ENCODE measurements around the gene ALDH5A1. TPM values are rescaled to one million over a fixed set of nuclear protein-coding genes. Genes with fewer than 3 reads are reported as not detected.

ALDH5A1 gene
- total and polyA plus RNA-seq, 7 donors, result 2.4 to 5.0 (median 2.8) TPM

DNA sequence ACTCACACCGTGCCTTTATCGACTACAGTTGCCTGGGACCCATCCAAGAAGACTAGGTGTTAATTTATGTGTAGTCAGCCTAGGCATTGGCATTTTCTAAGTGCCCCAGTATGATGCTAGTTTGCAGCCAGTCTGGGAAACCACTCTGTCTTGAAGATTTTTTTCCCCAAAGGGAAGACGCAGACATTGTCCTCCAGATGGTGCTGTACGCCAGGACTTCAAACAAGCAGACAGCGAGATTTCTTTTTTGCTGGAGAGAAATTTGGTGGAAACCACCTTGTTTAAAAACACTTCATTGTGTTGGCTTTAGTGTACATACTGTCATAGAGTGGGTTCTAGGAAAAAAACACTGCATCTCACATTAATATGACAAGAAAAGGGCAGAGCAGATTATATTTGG, 30.0 kb downstream of the ALDH5A1 start:
- intact Hi-C loops (cut with DNase I), result loop anchor here (5.0 kb wide), 1 partner anchor 93 kb away; no protein-coding TSS in a partner anchor

DNA sequence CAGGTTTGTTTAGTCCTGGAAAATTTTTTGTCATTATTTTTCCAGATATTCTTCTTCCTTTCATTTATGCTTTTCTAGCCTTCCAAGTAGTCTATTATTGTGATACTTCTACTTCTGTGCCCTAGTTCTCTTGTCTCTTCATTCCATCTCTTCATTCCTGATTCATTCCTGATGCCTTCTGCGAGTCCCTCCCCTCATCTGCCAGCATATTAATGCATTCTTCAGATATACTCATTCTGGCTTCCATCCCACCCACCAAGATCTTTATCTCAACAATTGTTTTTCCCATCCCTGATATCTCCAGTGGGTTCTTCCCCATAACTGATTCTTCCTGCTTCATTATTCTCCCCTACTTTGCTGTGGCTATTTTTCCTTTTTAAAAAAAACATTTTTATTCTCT, 35.2 kb downstream of the ALDH5A1 start:
- TF ChIP-seq, protein P1, sequence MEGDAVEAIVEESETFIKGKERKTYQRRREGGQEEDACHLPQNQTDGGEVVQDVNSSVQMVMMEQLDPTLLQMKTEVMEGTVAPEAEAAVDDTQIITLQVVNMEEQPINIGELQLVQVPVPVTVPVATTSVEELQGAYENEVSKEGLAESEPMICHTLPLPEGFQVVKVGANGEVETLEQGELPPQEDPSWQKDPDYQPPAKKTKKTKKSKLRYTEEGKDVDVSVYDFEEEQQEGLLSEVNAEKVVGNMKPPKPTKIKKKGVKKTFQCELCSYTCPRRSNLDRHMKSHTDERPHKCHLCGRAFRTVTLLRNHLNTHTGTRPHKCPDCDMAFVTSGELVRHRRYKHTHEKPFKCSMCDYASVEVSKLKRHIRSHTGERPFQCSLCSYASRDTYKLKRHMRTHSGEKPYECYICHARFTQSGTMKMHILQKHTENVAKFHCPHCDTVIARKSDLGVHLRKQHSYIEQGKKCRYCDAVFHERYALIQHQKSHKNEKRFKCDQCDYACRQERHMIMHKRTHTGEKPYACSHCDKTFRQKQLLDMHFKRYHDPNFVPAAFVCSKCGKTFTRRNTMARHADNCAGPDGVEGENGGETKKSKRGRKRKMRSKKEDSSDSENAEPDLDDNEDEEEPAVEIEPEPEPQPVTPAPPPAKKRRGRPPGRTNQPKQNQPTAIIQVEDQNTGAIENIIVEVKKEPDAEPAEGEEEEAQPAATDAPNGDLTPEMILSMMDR (IDR thresholded peaks at IDR 0.05), result no peak
- TF ChIP-seq POLR2AphosphoS5 (IDR thresholded peaks at IDR 0.05) (no peak), POLR2A (IDR thresholded peaks at IDR 0.05) (no peak), EP300 (IDR thresholded peaks at IDR 0.05) (no peak)
- Histone ChIP-seq H3K27ac (no peak overlapping the region), H3K4me1 (no peaks in the 10 kb centered on the region), H3K27me3 (no peaks in the 10 kb centered on the region), H3K4me3 (no peak overlapping the region), H3K9me3 (no peaks in the 10 kb centered on the region), H3K36me3 (peaks cover 4 to 42% (median 14%) of the 10 kb centered on the region in 4 donors)
- no peak for DNase-seq
- 89 to 91% methylated on average over 1 of the region's 1 CpG for WGBS, 2 donors
- intact Hi-C loops (cut with DNase I), result no loop called here

More for the DNA sequence above, 30.0 kb downstream of the ALDH5A1 start:
- WGBS, 2 donors, result 63% methylated on average over 5 of the region's 5 CpGs
- Histone ChIP-seq H3K27ac (no peak overlapping the region), H3K4me1 (no peaks in the 10 kb centered on the region), H3K4me3 (no peak overlapping the region), H3K9me3 (no peaks in the 10 kb centered on the region), H3K27me3 (no peaks in the 10 kb centered on the region), H3K36me3 (peaks cover 0 to 7% (median 0%) of the 10 kb centered on the region in 4 donors)
- no peak for DNase-seq
- TF ChIP-seq, protein P1 (IDR thresholded peaks at IDR 0.05), result no peak
- no peak for TF ChIP-seq POLR2A (IDR thresholded peaks at IDR 0.05)
- no peak for TF ChIP-seq POLR2AphosphoS5 (IDR thresholded peaks at IDR 0.05)
- no peak for TF ChIP-seq EP300 (IDR thresholded peaks at IDR 0.05)

DNA sequence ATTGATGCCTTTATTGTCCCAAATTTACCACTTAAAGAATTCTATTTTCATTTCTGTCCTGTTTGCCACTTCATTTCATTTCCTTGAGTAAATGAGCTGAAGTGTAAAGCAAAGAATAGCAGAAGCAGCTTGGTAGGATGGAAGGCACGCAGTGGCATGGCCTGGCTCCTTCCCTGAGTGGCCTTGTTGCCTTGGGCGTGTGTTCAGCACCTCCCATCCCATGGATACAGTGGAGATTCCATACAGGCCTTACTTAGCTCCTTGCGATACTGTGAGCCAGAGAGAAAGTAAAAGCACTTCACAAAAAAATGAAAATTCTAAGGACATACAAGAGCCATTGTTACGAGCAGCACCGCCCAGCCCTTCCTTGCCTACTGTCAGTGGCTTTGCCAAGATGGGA, 39.6 kb downstream of the ALDH5A1 start:
- Histone ChIP-seq H3K27me3 (no peaks in the 10 kb centered on the region), H3K36me3 (peaks cover 4 to 50% (median 16%) of the 10 kb centered on the region in 4 donors), H3K4me3 (no peak overlapping the region), H3K27ac (no peak overlapping the region), H3K9me3 (no peaks in the 10 kb centered on the region), H3K4me1 (no peaks in the 10 kb centered on the region)
- no peak for TF ChIP-seq POLR2A (IDR thresholded peaks at IDR 0.05)
- no peak for TF ChIP-seq EP300 (IDR thresholded peaks at IDR 0.05)
- no peak for TF ChIP-seq POLR2AphosphoS5 (IDR thresholded peaks at IDR 0.05)
- TF ChIP-seq, protein P1 (IDR thresholded peaks at IDR 0.05), result no peak
- intact Hi-C loops (cut with DNase I), result no loop called here
- WGBS, 2 donors, result 96 to 97% methylated on average over 5 of the region's 5 CpGs
- no peak for DNase-seq

DNA sequence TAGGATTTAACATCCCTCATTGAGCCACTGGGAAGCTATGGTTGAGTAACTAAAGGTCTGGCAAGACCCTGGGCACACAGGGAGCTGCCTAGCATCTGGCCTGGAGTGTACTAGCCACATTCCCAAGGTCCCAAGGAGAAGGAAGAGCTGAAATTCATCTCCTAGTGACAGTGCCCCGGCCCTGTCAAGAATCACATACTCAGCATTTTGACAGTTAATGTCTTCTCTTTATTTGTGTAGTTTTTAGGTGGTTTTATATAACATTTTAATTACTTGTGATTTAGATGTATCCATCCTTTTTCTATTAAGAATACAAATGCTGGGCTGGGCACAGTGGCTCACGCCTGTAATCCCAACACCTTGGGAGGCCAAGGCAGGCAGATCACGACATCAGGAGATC, 40.4 kb downstream of the ALDH5A1 start:
- H3K9me3 ChIP-seq, result no peaks in the 10 kb centered on the region
- no peak for DNase-seq
- H3K36me3 ChIP-seq, result peaks cover 4 to 47% (median 16%) of the 10 kb centered on the region in 4 donors
- H3K27me3 ChIP-seq, result no peaks in the 10 kb centered on the region
- TF ChIP-seq, protein P1 (IDR thresholded peaks at IDR 0.05), result no peak
- TF ChIP-seq EP300 (IDR thresholded peaks at IDR 0.05), result no peak
- TF ChIP-seq POLR2A (IDR thresholded peaks at IDR 0.05), result no peak
- H3K27ac ChIP-seq, result no peak overlapping the region
- intact Hi-C loops (cut with DNase I), result no loop called here
- H3K4me1 ChIP-seq, result no peaks in the 10 kb centered on the region
- no peak overlapping the region for H3K4me3 ChIP-seq
- 77 to 81% methylated on average over 3 of the region's 3 CpGs for WGBS, 2 donors

DNA sequence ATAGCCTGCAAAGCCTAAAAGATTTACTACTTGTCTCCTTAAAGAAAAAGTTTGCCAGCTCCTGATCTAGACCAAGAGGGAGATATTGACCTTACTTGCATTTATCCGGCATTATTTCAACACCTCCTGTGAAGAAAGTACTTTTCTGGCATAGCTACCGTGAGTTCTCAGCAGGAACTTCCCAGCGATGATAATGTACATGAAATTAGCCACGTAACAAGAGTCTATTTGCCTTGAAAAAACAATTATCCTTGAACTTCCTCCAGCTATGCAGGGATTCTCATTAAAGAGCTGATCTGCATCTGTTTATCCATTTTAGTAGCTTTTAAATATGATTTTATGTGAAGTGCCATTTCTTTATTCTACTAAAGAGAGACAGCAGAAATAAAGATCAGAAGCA, 41.7 kb downstream of the ALDH5A1 start:
- intact Hi-C loops (cut with DNase I), result no loop called here

More for the DNA sequence above, 41.7 kb downstream of the ALDH5A1 start:
- Histone ChIP-seq H3K4me1 (no peaks in the 10 kb centered on the region), H3K27me3 (no peaks in the 10 kb centered on the region), H3K4me3 (no peak overlapping the region), H3K36me3 (peaks cover 4 to 40% (median 16%) of the 10 kb centered on the region in 4 donors), H3K9me3 (no peaks in the 10 kb centered on the region), H3K27ac (no peak overlapping the region)
- TF ChIP-seq EP300 (IDR thresholded peaks at IDR 0.05) (no peak), POLR2A (IDR thresholded peaks at IDR 0.05) (no peak), POLR2AphosphoS5 (IDR thresholded peaks at IDR 0.05) (no peak)
- TF ChIP-seq, protein P1 (IDR thresholded peaks at IDR 0.05), result no peak
- no peak for DNase-seq
- 57 to 80% methylated on average over 4 of the region's 4 CpGs for WGBS, 2 donors

Measured in sigmoid colon (tissue), 7 donors.